ENCODE measurements around the gene FOXP1.

FOXP1 gene

GRCh38 chr3:71478568-71478967 is 105.0 kb downstream of the FOXP1 start:
- no peak for DNase-seq

- DNase-seq = no peak
Observed at GRCh38 chr3:71476950-71477349, 106.6 kb downstream of the FOXP1 start.

- DNase-seq = no peak
Observed at GRCh38 chr3:71469138-71469435, 114.4 kb downstream of the FOXP1 start.

- no peak for DNase-seq
Observed at GRCh38 chr3:71468311-71469137, 115.0 kb downstream of the FOXP1 start.

GRCh38 chr3:71466483-71466882 is 117.0 kb downstream of the FOXP1 start:
- no peak for DNase-seq

- DNase-seq = no peak
Observed at GRCh38 chr3:71465371-71466036, 118.0 kb downstream of the FOXP1 start.

- DNase-seq = no peak
Observed at GRCh38 chr3:71464613-71465012, 118.9 kb downstream of the FOXP1 start.

GRCh38 chr3:71463617-71464016 is 119.9 kb downstream of the FOXP1 start:
- DNase-seq = no peak

GRCh38 chr3:71462586-71462985 is 120.9 kb downstream of the FOXP1 start:
- no peak for DNase-seq

- DNase-seq = no peak
Observed at GRCh38 chr3:71461749-71462483, 121.6 kb downstream of the FOXP1 start.

- DNase-seq = no peak
Observed at GRCh38 chr3:71461114-71461513, 122.4 kb downstream of the FOXP1 start.

- DNase-seq = no peak
Observed at GRCh38 chr3:71458895-71459294, 124.6 kb downstream of the FOXP1 start.

GRCh38 chr3:71456826-71457225 is 126.7 kb downstream of the FOXP1 start:
- no peak for DNase-seq

- DNase-seq = no peak
Observed at GRCh38 chr3:71456156-71456555, 127.4 kb downstream of the FOXP1 start.

- no peak for DNase-seq
Observed at GRCh38 chr3:71454512-71455403, 128.8 kb downstream of the FOXP1 start.

GRCh38 chr3:71453822-71454511 is 129.6 kb downstream of the FOXP1 start:
- no peak for DNase-seq

- no peak for DNase-seq
Observed at GRCh38 chr3:71453319-71453718, 130.2 kb downstream of the FOXP1 start.

- DNase-seq = no peak
Observed at GRCh38 chr3:71451812-71452211, 131.7 kb downstream of the FOXP1 start.

- no peak for DNase-seq
Observed at GRCh38 chr3:71451060-71451459, 132.5 kb downstream of the FOXP1 start.

- DNase-seq = no peak
Observed at GRCh38 chr3:71450162-71450561, 133.4 kb downstream of the FOXP1 start.

GRCh38 chr3:71447803-71448202 is 135.7 kb downstream of the FOXP1 start:
- DNase-seq = no peak

- no peak for DNase-seq
Observed at GRCh38 chr3:71447197-71447596, 136.3 kb downstream of the FOXP1 start.
